ENCODE measurements around the gene TWIST2.

- TF ChIP-seq CTCF (IDR thresholded peaks at IDR 0.05) (no peak), POLR2A (IDR thresholded peaks at IDR 0.05) (no peak), EP300 (IDR thresholded peaks at IDR 0.05) (no peak)
Observed at GRCh38 chr2:238884812-238885408, 37.0 kb downstream of the TWIST2 start.
